Uterus (tissue), 4 donors: ENCODE measurements around the gene ADAMTS2. TPM values are rescaled to one million over a fixed set of nuclear protein-coding genes. Genes with fewer than 3 reads are reported as not detected.
"Not testable (repeated sequence)": the region's sequence is repeated elsewhere in the genome, so short reads cannot be mapped to it uniquely, and the experiment has no call there.

ENCODE experiments used
- DNase-seq, 2 donors: peaks; one replicate each; pipeline ENCODE4 v3.0.0-alpha.2; 2019 to 2020
- H3K27ac ChIP-seq, 2 donors: fragments of 200-600 bp; sonication (generic); 1 replicate in 1 of 2; 2 replicates in 1 of 2; pipeline ENCODE4 v1.5.1; 2016 to 2018
- H3K27me3 ChIP-seq, 2 donors: fragments of 200-600 bp; sonication (generic); one replicate each; pipeline ENCODE4 v1.5.1; 2018 to 2019; ENCODE audit warnings: control low read depth in 1 of 2
- H3K36me3 ChIP-seq, 2 donors: fragments of 200-600 bp; sonication (generic); one replicate each; pipeline ENCODE4 v1.5.1; 2019; ENCODE audit warnings: control low read depth in 1 of 2
- H3K4me1 ChIP-seq, 2 donors: fragments of 200-600 bp; sonication (generic); one replicate each; pipeline ENCODE4 v1.5.1; 2018 to 2019; ENCODE audit warnings: control low read depth in 1 of 2
- H3K4me3 ChIP-seq, 2 donors: fragments of 200-600 bp; sonication (generic); 1 replicate in 1 of 2; 2 replicates in 1 of 2; pipeline ENCODE4 v1.5.1; 2018 to 2019; ENCODE audit warnings: mild to moderate bottlenecking in 1 of 2
- H3K9me3 ChIP-seq, 2 donors: fragments of 200-600 bp; sonication (generic); one replicate each; pipeline ENCODE4 v1.5.1; 2019; ENCODE audit warnings: control low read depth in 1 of 2
- CTCF ChIP-seq, 4 experiments: fragments of 200-600 bp in 2 of 4; fragments of 450-650 bp in 2 of 4; sonication (generic) in 2 of 4; IDR thresholded peaks; one replicate each; pipeline ENCODE4 v1.5.1; 2016 to 2019; ENCODE audit warnings: antibody characterized with exemption in 4 of 4, mild to moderate bottlenecking in 2 of 4, moderate library complexity in 1 of 4
- POLR2A ChIP-seq, 2 donors: fragments of 450-650 bp; IDR thresholded peaks; one replicate each; pipeline ENCODE4 v1.6.1; 2016; ENCODE audit warnings: antibody characterized with exemption in 2 of 2, mild to moderate bottlenecking in 1 of 2, moderate library complexity in 1 of 2
- intact Hi-C: fragments of 100-400 bp; cut with DNase I; formaldehyde crosslinking; loops from one replicate; pipeline ENCODE4 v1.15.1; 2023; ENCODE audit warnings: low total_unique reads
- total RNA-seq, 4 donors: library from RNA; depleted of rRNA in 3 of 4; stranded (reverse); fragments of >200 nt in 3 of 4; gene quantifications; one replicate each; pipeline versions ENCODE4 v1.1.0 to v1.2.4, GENCODE V29; 2014 to 2023
- donor health status: DM: yes; HTN: yes; CAD: no.

Gene ADAMTS2
- total RNA-seq, 4 donors from 2014 or later: 4.1 to 97.1 (median 40.3) TPM

GRCh38 chr5:179217956-179218942, 127.0 kb downstream of the ADAMTS2 start:
- Histone ChIP-seq H3K9me3 (no peaks in the 10 kb centered on the region), H3K4me1 (peaks cover 0 to 5% of the 10 kb centered on the region in 2 donors), H3K27me3 (no peaks in the 10 kb centered on the region), H3K27ac (peak overlapping the region; percentile 55 to 56), H3K36me3 (no peaks in the 10 kb centered on the region), H3K4me3 (no peak overlapping the region)
- intact Hi-C loops: no loop called here
- TF ChIP-seq POLR2A (IDR thresholded peaks at IDR 0.05) (no peak), CTCF (IDR thresholded peaks at IDR 0.05) (no peak)
- no peak for DNase-seq

- Histone ChIP-seq H3K4me3 (no peak overlapping the region), H3K27me3 (no peaks in the 10 kb centered on the region), H3K36me3 (no peaks in the 10 kb centered on the region), H3K27ac (peak overlapping the region; percentile 55 to 56), H3K4me1 (peaks cover 0 to 5% of the 10 kb centered on the region in 2 donors), H3K9me3 (no peaks in the 10 kb centered on the region)
- DNase-seq: no peak
- TF ChIP-seq POLR2A (IDR thresholded peaks at IDR 0.05): no peak
- TF ChIP-seq CTCF (IDR thresholded peaks at IDR 0.05): no peak
- intact Hi-C loops: no loop called here
Measured at GRCh38 chr5:179217356-179217755, 127.9 kb downstream of the ADAMTS2 start.

- H3K4me1 ChIP-seq, H3K36me3 ChIP-seq, DNase-seq, H3K4me3 ChIP-seq, H3K9me3 ChIP-seq, intact Hi-C loops, H3K27me3 ChIP-seq: not testable (repeated sequence)
- H3K27ac ChIP-seq: peak overlapping the region in 1 of 2 donors; percentile 16
Measured at GRCh38 chr5:179216381-179216780, 128.9 kb downstream of the ADAMTS2 start.

GRCh38 chr5:179215576-179215975, 129.7 kb downstream of the ADAMTS2 start:
- H3K9me3 ChIP-seq: no peaks in the 10 kb centered on the region
- H3K27ac ChIP-seq: peak overlapping the region; percentile 16 to 27
- H3K27me3 ChIP-seq: no peaks in the 10 kb centered on the region
- DNase-seq: no peak
- peaks cover 0 to 5% of the 10 kb centered on the region in 2 donors for H3K4me1 ChIP-seq
- intact Hi-C loops: no loop called here
- no peak overlapping the region for H3K4me3 ChIP-seq
- no peaks in the 10 kb centered on the region for H3K36me3 ChIP-seq
- TF ChIP-seq POLR2A (IDR thresholded peaks at IDR 0.05) (no peak), CTCF (IDR thresholded peaks at IDR 0.05) (no peak)

- Histone ChIP-seq H3K27me3 (no peaks in the 10 kb centered on the region), H3K36me3 (no peaks in the 10 kb centered on the region), H3K9me3 (no peaks in the 10 kb centered on the region), H3K4me3 (no peak overlapping the region), H3K27ac (no peak overlapping the region), H3K4me1 (peaks cover 0 to 5% of the 10 kb centered on the region in 2 donors)
- no peak for DNase-seq
- intact Hi-C loops: no loop called here
- no peak for TF ChIP-seq CTCF (IDR thresholded peaks at IDR 0.05)
- no peak for TF ChIP-seq POLR2A (IDR thresholded peaks at IDR 0.05)
Measured at GRCh38 chr5:179214678-179215077, 130.6 kb downstream of the ADAMTS2 start.
